DOHH2 (cell line): ENCODE measurements around the gene CERK.

Experiments
- H3F3A ChIP-seq: fragments of 200-600 bp; sonication (generic), shearing (Covaris generic); 2 replicates; pipeline ENCODE4 v1.6.0; 2016; ENCODE audit warnings: antibody characterized with exemption, mild to moderate bottlenecking; ENCODE audit not compliant: control insufficient read depth, insufficient read depth
- H3K27ac ChIP-seq: fragments of 200-600 bp; sonication (generic); 2 replicates; pipeline ENCODE4 v1.5.1; 2014; ENCODE audit warnings: low read depth, mild to moderate bottlenecking, low read length, moderate library complexity
- H3K27me3 ChIP-seq: fragments of 200-600 bp; sonication (generic); 2 replicates; pipeline ENCODE4 v1.6.1; 2014; ENCODE audit warnings: mild to moderate bottlenecking, low read length, mixed read lengths; ENCODE audit not compliant: control insufficient read depth
- H3K36me3 ChIP-seq: fragments of 200-600 bp; sonication (generic); 2 replicates; pipeline ENCODE4 v1.6.1; 2014; ENCODE audit warnings: mild to moderate bottlenecking, low read length, moderate library complexity, mixed read lengths; ENCODE audit not compliant: control insufficient read depth
- H3K4me1 ChIP-seq: fragments of 200-600 bp; sonication (generic); 2 replicates; pipeline ENCODE4 v1.6.1; 2014; ENCODE audit warnings: mild to moderate bottlenecking, low read length, mixed read lengths; ENCODE audit not compliant: control insufficient read depth
- H3K4me2 ChIP-seq: fragments of 200-600 bp; sonication (generic); 2 replicates; pipeline ENCODE4 v1.6.0; 2014; ENCODE audit warnings: mild to moderate bottlenecking, low read length, moderate library complexity
- H3K4me3 ChIP-seq: fragments of 200-600 bp; sonication (generic); 2 replicates; pipeline ENCODE4 v1.5.1; 2014; ENCODE audit warnings: mild to moderate bottlenecking, low read length, mixed read lengths
- H3K79me2 ChIP-seq: fragments of 200-600 bp; sonication (generic); 2 replicates; pipeline ENCODE4 v1.6.1; 2014; ENCODE audit warnings: mild to moderate bottlenecking, low read length, mixed read lengths; ENCODE audit not compliant: control insufficient read depth
- H3K9me2 ChIP-seq: fragments of 200-600 bp; sonication (generic); replicated peaks from 2 replicates; pipeline ENCODE4 v1.6.1; 2014; ENCODE audit warnings: mild to moderate bottlenecking, low read length, mixed read lengths; ENCODE audit not compliant: control insufficient read depth
- H3K9me3 ChIP-seq: fragments of 200-600 bp; sonication (generic); 2 replicates; pipeline ENCODE4 v1.6.1; 2014; ENCODE audit warnings: antibody characterized with exemption, low read length, mixed read lengths; ENCODE audit not compliant: control insufficient read depth, insufficient read depth
- H4K20me1 ChIP-seq: fragments of 200-600 bp; sonication (generic); 2 replicates; pipeline ENCODE4 v1.6.0; 2014; ENCODE audit warnings: low read depth, mild to moderate bottlenecking, antibody characterized with exemption, low read length, moderate library complexity; ENCODE audit not compliant: control insufficient read depth, insufficient read depth
- CTCF ChIP-seq: fragments of 200-600 bp; sonication (generic); IDR thresholded peaks from one replicate; pipeline ENCODE4 v1.5.1; 2014; ENCODE audit warnings: antibody characterized with exemption, mild to moderate bottlenecking, low read depth, low read length; ENCODE audit not compliant: poor library complexity, severe bottlenecking
- EZH2phosphoT487 ChIP-seq: fragments of 200-600 bp; sonication (generic); IDR thresholded peaks from 2 replicates; pipeline ENCODE4 v1.6.1; 2017; ENCODE audit warnings: borderline replicate concordance, mild to moderate bottlenecking, antibody characterized with exemption, low read length, moderate library complexity, mixed read lengths

Gene CERK

GRCh38 chr22:46660604-46661201, 77.3 kb downstream of the CERK start:
- H3K4me3 ChIP-seq: no peak overlapping the region
- no peaks in the 10 kb centered on the region for H3K4me1 ChIP-seq
- no peaks in the 10 kb centered on the region for H3K9me2 ChIP-seq
- TF ChIP-seq EZH2phosphoT487 (no peak), CTCF (no peak)
- no peaks in the 10 kb centered on the region for H3K27me3 ChIP-seq
- H3K4me2 ChIP-seq: no peak overlapping the region
- no peaks in the 10 kb centered on the region for H3K9me3 ChIP-seq
- H3K79me2 ChIP-seq: no peaks in the 10 kb centered on the region
- H3K36me3 ChIP-seq: no peaks in the 10 kb centered on the region
- H3F3A ChIP-seq: no peaks in the 10 kb centered on the region
- 0 out of 2 replicates have a peak, but pooled peaks cover 4% of the 10 kb centered on the region for H4K20me1 ChIP-seq
- H3K27ac ChIP-seq: no peak overlapping the region

GRCh38 chr22:46659791-46660186, 78.3 kb downstream of the CERK start:
- Histone ChIP-seq H4K20me1 (0 out of 2 replicates have a peak, but pooled peaks cover 4% of the 10 kb centered on the region), H3K4me2 (no peak overlapping the region), H3K9me2 (no peaks in the 10 kb centered on the region), H3K4me3 (no peak overlapping the region), H3K27ac (no peak overlapping the region), H3F3A (no peaks in the 10 kb centered on the region), H3K27me3 (no peaks in the 10 kb centered on the region), H3K79me2 (no peaks in the 10 kb centered on the region), H3K9me3 (no peaks in the 10 kb centered on the region), H3K36me3 (no peaks in the 10 kb centered on the region), H3K4me1 (no peaks in the 10 kb centered on the region)
- TF ChIP-seq EZH2phosphoT487 (no peak), CTCF (no peak)

- 0 out of 2 replicates have a peak, but pooled peaks cover 4% of the 10 kb centered on the region for H4K20me1 ChIP-seq
- H3K4me3 ChIP-seq: no peak overlapping the region
- H3F3A ChIP-seq: no peaks in the 10 kb centered on the region
- no peak overlapping the region for H3K27ac ChIP-seq
- no peaks in the 10 kb centered on the region for H3K4me1 ChIP-seq
- TF ChIP-seq CTCF (no peak), EZH2phosphoT487 (no peak)
- H3K9me3 ChIP-seq: no peaks in the 10 kb centered on the region
- no peaks in the 10 kb centered on the region for H3K36me3 ChIP-seq
- no peaks in the 10 kb centered on the region for H3K27me3 ChIP-seq
- H3K79me2 ChIP-seq: no peaks in the 10 kb centered on the region
- no peaks in the 10 kb centered on the region for H3K9me2 ChIP-seq
- H3K4me2 ChIP-seq: no peak overlapping the region
Observed at GRCh38 chr22:46659059-46659790, 78.8 kb downstream of the CERK start.
